Liver (tissue), 3 donors: Measurements from ENCODE around the gene DOCK1.

Experiments used
- EGR1 ChIP-seq, 2 donors: IDR thresholded peaks; 2 replicates each; pipeline ENCODE4 v1.6.1; 2016 to 2018; ENCODE audit warnings: antibody characterized with exemption in 2 of 2, low read depth in 2 of 2
- HNF4G ChIP-seq: IDR thresholded peaks from 2 replicates; pipeline ENCODE4 v1.6.1; 2016; ENCODE audit warnings: antibody characterized with exemption
- JUND ChIP-seq, 2 donors: IDR thresholded peaks; 2 replicates each; pipeline ENCODE4 v1.6.1; 2016; ENCODE audit warnings: antibody characterized with exemption in 2 of 2
- REST ChIP-seq: IDR thresholded peaks from 2 replicates; pipeline ENCODE4 v1.6.1; 2016; ENCODE audit warnings: antibody characterized with exemption, mild to moderate bottlenecking
- TAF1 ChIP-seq: conservative IDR thresholded peaks from 2 replicates; pipeline ENCODE4 v1.6.1; 2016; ENCODE audit warnings: antibody characterized with exemption, mild to moderate bottlenecking
- TF ChIP-seq, protein P1 (sequence below): fragments of 150-350 bp; IDR thresholded peaks from 2 replicates; pipeline ENCODE4 v1.5.1; 2017; ENCODE audit warnings: improper control_type of control experiment, low read depth, low read length; ENCODE audit not compliant: missing input control
- donor health status: healthy.
- donor health status: healthy.

GRCh38 chr10:127278001-127278400 lies 372.8 kb downstream of the DOCK1 start:
- TF ChIP-seq REST (no peak), JUND (IDR thresholded peaks at IDR 0.05) (no peak), EGR1 (IDR thresholded peaks at IDR 0.05; ENCODE audit: low read depth in 2 of 2) (no peak), TAF1 (no peak), HNF4G (no peak)
- TF ChIP-seq, protein P1, sequence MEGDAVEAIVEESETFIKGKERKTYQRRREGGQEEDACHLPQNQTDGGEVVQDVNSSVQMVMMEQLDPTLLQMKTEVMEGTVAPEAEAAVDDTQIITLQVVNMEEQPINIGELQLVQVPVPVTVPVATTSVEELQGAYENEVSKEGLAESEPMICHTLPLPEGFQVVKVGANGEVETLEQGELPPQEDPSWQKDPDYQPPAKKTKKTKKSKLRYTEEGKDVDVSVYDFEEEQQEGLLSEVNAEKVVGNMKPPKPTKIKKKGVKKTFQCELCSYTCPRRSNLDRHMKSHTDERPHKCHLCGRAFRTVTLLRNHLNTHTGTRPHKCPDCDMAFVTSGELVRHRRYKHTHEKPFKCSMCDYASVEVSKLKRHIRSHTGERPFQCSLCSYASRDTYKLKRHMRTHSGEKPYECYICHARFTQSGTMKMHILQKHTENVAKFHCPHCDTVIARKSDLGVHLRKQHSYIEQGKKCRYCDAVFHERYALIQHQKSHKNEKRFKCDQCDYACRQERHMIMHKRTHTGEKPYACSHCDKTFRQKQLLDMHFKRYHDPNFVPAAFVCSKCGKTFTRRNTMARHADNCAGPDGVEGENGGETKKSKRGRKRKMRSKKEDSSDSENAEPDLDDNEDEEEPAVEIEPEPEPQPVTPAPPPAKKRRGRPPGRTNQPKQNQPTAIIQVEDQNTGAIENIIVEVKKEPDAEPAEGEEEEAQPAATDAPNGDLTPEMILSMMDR, result no peak
